Fibroblast of pulmonary artery (primary cell): ENCODE results near the gene CIC.

Experiments used
- DNase-seq: peaks from one replicate; pipeline ENCODE4 v3.0.0-alpha.2; 2010; ENCODE audit warnings: low read depth
- H3K4me3 ChIP-seq: replicated peaks from 2 replicates; pipeline ENCODE4 v1.5.1; 2011; ENCODE audit warnings: low read depth, mild to moderate bottlenecking, control low read depth, low read length, moderate library complexity
- CTCF ChIP-seq: IDR thresholded peaks from 2 replicates; pipeline ENCODE4 v1.5.1; 2011; ENCODE audit warnings: mild to moderate bottlenecking, control low read depth, low read length, inconsistent platforms; ENCODE audit errors: missing control alignments

Gene CIC

GRCh38 chr19:42234364-42234763 lies 34.7 kb upstream of the CIC start:
- DNase-seq = no peak
- TF ChIP-seq CTCF = no peak
- no peak overlapping the region for H3K4me3 ChIP-seq

- no peak overlapping the region for H3K4me3 ChIP-seq
- DNase-seq = no peak
- no peak for TF ChIP-seq CTCF
Measured at GRCh38 chr19:42235181-42235580, 33.9 kb upstream of the CIC start.

- DNase-seq = no peak
- no peak for TF ChIP-seq CTCF
- H3K4me3 ChIP-seq = no peak overlapping the region
Measured at GRCh38 chr19:42239544-42240220, 29.4 kb upstream of the CIC start.

GRCh38 chr19:42241279-42241678 lies 27.8 kb upstream of the CIC start:
- no peak for TF ChIP-seq CTCF

GRCh38 chr19:42242069-42242511 lies 27.0 kb upstream of the CIC start:
- no peak for DNase-seq
- no peak for TF ChIP-seq CTCF
- peak overlapping the region; percentile 75 for H3K4me3 ChIP-seq

More at GRCh38 chr19:42241279-42241678, 27.8 kb upstream of the CIC start:
- DNase-seq = no peak
- peak overlapping the region; percentile 75 for H3K4me3 ChIP-seq

- peak; percentile 100 for DNase-seq
- TF ChIP-seq CTCF = no peak
- peak within 1 kb of the TSS; percentile 84 for H3K4me3 ChIP-seq
Measured at GRCh38 chr19:42242512-42243409, 26.3 kb upstream of the CIC start, which contains the start of gene GSK3A. Gene GSK3A, minus strand, starts transcription at chr19:42242602. Its CDS starts 137 bp downstream, at chr19:42242465.
